ENCODE measurements around the gene ELOVL3.
"Not testable (repeated sequence)": the region's sequence is repeated elsewhere in the genome, so short reads cannot be mapped to it uniquely, and the experiment has no call there.

Gene ELOVL3

GRCh38 chr10:102246261-102246660, 20.2 kb downstream of the ELOVL3 start:
- Histone ChIP-seq H3K27ac (peak overlapping the region; percentile 84 to 93), H3K27me3 (no peaks in the 10 kb centered on the region), H3K4me3 (peak overlapping the region; percentile 69 to 87), H3K36me3 (no peaks in the 10 kb centered on the region), H3K4me1 (peaks cover 0 to 57% (median 36%) of the 10 kb centered on the region in 4 donors), H3K9me3 (no peaks in the 10 kb centered on the region)
- TF ChIP-seq CTCF (IDR thresholded peaks at IDR 0.05): no peak
- DNase-seq: no peak
- intact Hi-C loops (cut with DNase I; ENCODE audit: low total_unique reads): no loop called here

- DNase-seq: no peak
- peaks cover 0 to 4% (median 0%) of the 10 kb centered on the region in 3 donors for H3K36me3 ChIP-seq
- no peaks in the 10 kb centered on the region for H3K9me3 ChIP-seq
- H3K4me1 ChIP-seq: peaks cover 0 to 44% (median 30%) of the 10 kb centered on the region in 4 donors
- H3K27me3 ChIP-seq: no peaks in the 10 kb centered on the region
- H3K4me3 ChIP-seq: no peak overlapping the region
- H3K27ac ChIP-seq: no peak overlapping the region
- intact Hi-C loops (cut with DNase I; ENCODE audit: low total_unique reads): no loop called here
- TF ChIP-seq CTCF (IDR thresholded peaks at IDR 0.05): no peak
These were observed 21.6 kb downstream of the ELOVL3 start for GRCh38 chr10:102247734-102248133.

GRCh38 chr10:102252508-102252907, 26.4 kb downstream of the ELOVL3 start:
- DNase-seq; intact Hi-C loops (cut with DNase I; ENCODE audit: low total_unique reads); H3K27me3 ChIP-seq; H3K36me3 ChIP-seq; H3K4me3 ChIP-seq; H3K27ac ChIP-seq; H3K9me3 ChIP-seq: not testable (repeated sequence)
- peaks cover 0 to 29% (median 13%) of the 10 kb centered on the region in 4 donors for H3K4me1 ChIP-seq

GRCh38 chr10:102254426-102254825, 28.3 kb downstream of the ELOVL3 start:
- H3K36me3 ChIP-seq: peaks cover 4 to 7% (median 6%) of the 10 kb centered on the region in 3 donors

GRCh38 chr10:102255404-102255803, 29.3 kb downstream of the ELOVL3 start:
- TF ChIP-seq CTCF (IDR thresholded peaks at IDR 0.05): no peak
- H3K4me3 ChIP-seq: no peak overlapping the region
- H3K36me3 ChIP-seq: peaks cover 9 to 14% (median 14%) of the 10 kb centered on the region in 3 donors
- H3K4me1 ChIP-seq: peaks cover 0 to 8% (median 3%) of the 10 kb centered on the region in 4 donors
- no peak for DNase-seq
- no peaks in the 10 kb centered on the region for H3K27me3 ChIP-seq
- H3K9me3 ChIP-seq: no peaks in the 10 kb centered on the region
- no peak overlapping the region for H3K27ac ChIP-seq
- intact Hi-C loops (cut with DNase I; ENCODE audit: low total_unique reads): no loop called here

More at GRCh38 chr10:102254426-102254825, 28.3 kb downstream of the ELOVL3 start:
- DNase-seq: no peak
- TF ChIP-seq CTCF (IDR thresholded peaks at IDR 0.05): no peak
- intact Hi-C loops (cut with DNase I; ENCODE audit: low total_unique reads): no loop called here
- Histone ChIP-seq H3K27ac (no peak overlapping the region), H3K4me1 (peaks cover 0 to 10% (median 4%) of the 10 kb centered on the region in 4 donors), H3K4me3 (no peak overlapping the region), H3K9me3 (no peaks in the 10 kb centered on the region), H3K27me3 (no peaks in the 10 kb centered on the region)

GRCh38 chr10:102261196-102261595, 35.1 kb downstream of the ELOVL3 start:
- intact Hi-C loops (cut with DNase I; ENCODE audit: low total_unique reads): no loop called here
- no peak for TF ChIP-seq CTCF (IDR thresholded peaks at IDR 0.05)
- no peak overlapping the region for H3K27ac ChIP-seq

More at GRCh38 chr10:102261196-102261595, 35.1 kb downstream of the ELOVL3 start:
- Histone ChIP-seq H3K4me3 (no peak overlapping the region), H3K27me3 (no peaks in the 10 kb centered on the region), H3K36me3 (peaks cover 22 to 29% (median 25%) of the 10 kb centered on the region in 3 donors), H3K4me1 (peaks cover 0 to 18% (median 5%) of the 10 kb centered on the region in 4 donors), H3K9me3 (no peaks in the 10 kb centered on the region)
- DNase-seq: no peak

Measured in tibial artery (tissue), 4 donors.